Tibial nerve (tissue), 4 donors: Measurements from ENCODE around the gene PHF23. TPM values are rescaled to one million over a fixed set of nuclear protein-coding genes. Genes with fewer than 3 reads are reported as not detected.

Source experiments
- DNase-seq, 2 donors: peaks; one replicate each; pipeline ENCODE4 v3.0.0-alpha.2; 2019; ENCODE audit warnings: low spot score in 2 of 2
- H3K27ac ChIP-seq, 4 donors: fragments of 200-600 bp; sonication (generic) in 3 of 4; one replicate each; pipeline ENCODE4 v1.5.1; 2017 to 2019; ENCODE audit warnings: mild to moderate bottlenecking in 1 of 4
- H3K27me3 ChIP-seq, 2 donors: fragments of 200-600 bp; sonication (generic) in 1 of 2; one replicate each; pipeline versions ENCODE4 v1.5.1 to v1.6.0; 2017 to 2019
- H3K36me3 ChIP-seq, 3 donors: fragments of 200-600 bp; sonication (generic); one replicate each; pipeline ENCODE4 v1.5.1; 2018 to 2019
- H3K4me1 ChIP-seq, 4 donors: fragments of 200-600 bp; sonication (generic) in 3 of 4; one replicate each; pipeline ENCODE4 v1.5.1; 2017 to 2019
- H3K4me3 ChIP-seq, 4 donors: fragments of 200-600 bp; sonication (generic) in 3 of 4; one replicate each; pipeline ENCODE4 v1.5.1; 2017 to 2019; ENCODE audit warnings: mild to moderate bottlenecking in 1 of 4, moderate library complexity in 1 of 4
- H3K9me3 ChIP-seq, 4 donors: fragments of 200-600 bp; sonication (generic) in 3 of 4; one replicate each; pipeline ENCODE4 v1.5.1; 2017 to 2019
- EP300 ChIP-seq, 2 donors: sonication (generic); formaldehyde crosslinking; IDR thresholded peaks; one replicate each; pipeline ENCODE4 v1.6.1; 2017; ENCODE audit warnings: antibody characterized with exemption in 2 of 2, mild to moderate bottlenecking in 1 of 2
- POLR2A ChIP-seq, 2 donors: fragments of 450-650 bp; IDR thresholded peaks; one replicate each; pipeline ENCODE4 v1.6.1; 2017; ENCODE audit warnings: antibody characterized with exemption in 2 of 2, mild to moderate bottlenecking in 2 of 2, moderate library complexity in 2 of 2
- WGBS, 2 donors: methylation state at CpG; one replicate each; pipeline ENCODE4 v1.1.5; 2018; 5-methylcytosine and 5-hydroxymethylcytosine counted together
- total RNA-seq, 4 donors: library from RNA; depleted of rRNA; stranded (reverse); fragments of >200 nt; gene quantifications; one replicate each; pipeline ENCODE4 v1.1.0, GENCODE V29; 2016
- TF ChIP-seq, protein P1 (sequence below), 5 experiments: fragments of 200-600 bp in 3 of 5; fragments of 450-650 bp in 2 of 5; sonication (generic) in 3 of 5; IDR thresholded peaks; one replicate each; pipeline ENCODE4 v1.5.1; 2016 to 2019; ENCODE audit warnings: antibody characterized with exemption in 5 of 5, mild to moderate bottlenecking in 3 of 5, moderate library complexity in 2 of 5

Gene PHF23
- total RNA-seq: 10 to 100 TPM; 20.3 to 29.7 (median 23.3) TPM

DNA sequence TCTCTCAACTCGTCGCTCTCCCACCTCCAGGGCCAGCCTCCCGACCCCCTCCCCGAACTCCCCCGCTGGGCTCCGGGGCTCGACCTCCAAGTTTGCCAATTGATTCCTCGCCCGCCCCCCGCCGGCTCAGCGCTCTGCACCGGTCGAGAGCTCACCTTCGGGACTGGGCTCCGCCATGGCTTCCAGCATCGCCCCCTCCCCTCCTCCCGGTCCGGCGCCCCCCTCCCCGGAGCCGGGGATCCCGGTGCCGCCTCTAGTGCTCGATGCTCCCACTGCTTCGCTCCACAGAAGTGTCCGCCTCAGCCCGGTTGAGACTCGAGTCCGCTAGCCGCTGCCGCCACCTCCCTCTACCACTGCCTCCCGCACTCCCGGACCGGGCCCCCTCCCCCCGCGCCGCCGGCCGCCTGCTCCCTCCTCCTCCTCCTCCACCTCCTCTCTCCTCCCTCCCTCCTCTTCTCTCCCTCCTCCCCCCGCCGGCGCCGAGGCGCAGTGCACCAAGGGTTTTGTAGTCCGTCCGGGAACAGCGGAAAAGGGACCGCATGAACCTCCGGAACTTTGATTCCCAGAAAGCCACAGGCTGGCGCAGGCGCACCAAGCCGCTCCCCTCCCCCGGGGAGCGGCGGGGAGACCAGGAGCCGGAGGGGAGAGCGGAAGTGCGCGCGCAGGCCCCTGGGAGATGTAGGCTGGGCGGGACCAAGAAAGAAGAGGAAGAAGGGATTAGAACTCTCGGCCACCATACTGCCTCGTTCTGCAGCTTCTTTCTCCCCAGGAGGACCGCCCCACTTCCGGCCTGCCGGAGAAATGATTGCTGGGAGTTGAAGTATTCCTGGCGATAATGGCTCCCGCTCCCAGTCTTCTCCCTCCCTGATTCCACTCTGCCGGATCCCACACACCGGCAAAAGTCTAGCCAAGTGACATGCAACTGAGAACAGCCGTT is at the start of gene PHF23:
TSS of gene PHF23 (minus strand) at position 367 of the 937 bp plus-strand sequence. CDS start at position 189, 178 bp downstream.
- peak; percentile 98 for DNase-seq
- peaks cover 0 to 38% (median 0%) of the 10 kb centered on the region in 3 donors for H3K36me3 ChIP-seq
- WGBS, 2 donors: 1% methylated on average over 67 to 69 of the region's 72 CpGs
- peaks cover 3 to 64% (median 33%) of the 10 kb centered on the region in 4 donors for H3K4me1 ChIP-seq
- peak within 1 kb of the TSS; percentile 96 to 99 (median 98) for H3K27ac ChIP-seq
- no peaks in the 10 kb centered on the region for H3K9me3 ChIP-seq
- H3K27me3 ChIP-seq: no peaks in the 10 kb centered on the region
- peak within 1 kb of the TSS; percentile 64 to 99 (median 92) for H3K4me3 ChIP-seq
- peak; percentile 89 to 96 for TF ChIP-seq EP300 (IDR thresholded peaks at IDR 0.05)
- TF ChIP-seq POLR2A (IDR thresholded peaks at IDR 0.05): peak in 1 of 2 donors; percentile 67
- TF ChIP-seq, protein P1, sequence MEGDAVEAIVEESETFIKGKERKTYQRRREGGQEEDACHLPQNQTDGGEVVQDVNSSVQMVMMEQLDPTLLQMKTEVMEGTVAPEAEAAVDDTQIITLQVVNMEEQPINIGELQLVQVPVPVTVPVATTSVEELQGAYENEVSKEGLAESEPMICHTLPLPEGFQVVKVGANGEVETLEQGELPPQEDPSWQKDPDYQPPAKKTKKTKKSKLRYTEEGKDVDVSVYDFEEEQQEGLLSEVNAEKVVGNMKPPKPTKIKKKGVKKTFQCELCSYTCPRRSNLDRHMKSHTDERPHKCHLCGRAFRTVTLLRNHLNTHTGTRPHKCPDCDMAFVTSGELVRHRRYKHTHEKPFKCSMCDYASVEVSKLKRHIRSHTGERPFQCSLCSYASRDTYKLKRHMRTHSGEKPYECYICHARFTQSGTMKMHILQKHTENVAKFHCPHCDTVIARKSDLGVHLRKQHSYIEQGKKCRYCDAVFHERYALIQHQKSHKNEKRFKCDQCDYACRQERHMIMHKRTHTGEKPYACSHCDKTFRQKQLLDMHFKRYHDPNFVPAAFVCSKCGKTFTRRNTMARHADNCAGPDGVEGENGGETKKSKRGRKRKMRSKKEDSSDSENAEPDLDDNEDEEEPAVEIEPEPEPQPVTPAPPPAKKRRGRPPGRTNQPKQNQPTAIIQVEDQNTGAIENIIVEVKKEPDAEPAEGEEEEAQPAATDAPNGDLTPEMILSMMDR (IDR thresholded peaks at IDR 0.05): peak in 3 of 5 experiments; percentile 8 to 66 (median 60)

DNA sequence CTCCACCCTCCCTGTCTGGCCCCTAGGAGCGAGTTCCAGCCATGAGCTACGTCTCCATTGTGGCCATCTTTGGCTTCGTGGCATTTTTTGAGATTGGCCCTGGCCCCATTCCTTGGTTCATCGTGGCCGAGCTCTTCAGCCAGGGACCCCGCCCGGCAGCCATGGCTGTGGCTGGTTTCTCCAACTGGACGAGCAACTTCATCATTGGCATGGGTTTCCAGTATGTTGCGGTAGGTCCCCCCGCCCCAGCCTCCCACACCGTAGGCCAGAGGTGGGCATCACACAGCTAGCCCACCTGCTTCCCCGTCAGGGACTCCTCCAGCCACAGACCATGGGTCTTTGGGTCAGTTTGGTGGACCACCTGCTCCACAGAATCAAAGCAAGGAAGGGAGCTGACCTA is 46.4 kb upstream of the PHF23 start:
- peaks cover 0 to 21% (median 12%) of the 10 kb centered on the region in 4 donors for H3K4me1 ChIP-seq
- TF ChIP-seq EP300 (IDR thresholded peaks at IDR 0.05): no peak
- TF ChIP-seq, protein P1 (IDR thresholded peaks at IDR 0.05): no peak
- H3K36me3 ChIP-seq: no peaks in the 10 kb centered on the region
- H3K27ac ChIP-seq: no peak overlapping the region
- WGBS, 2 donors: 91 to 93% methylated on average over 12 of the region's 12 CpGs
- H3K27me3 ChIP-seq: peaks cover 0 to 62% of the 10 kb centered on the region in 2 donors
- no peaks in the 10 kb centered on the region for H3K9me3 ChIP-seq
- H3K4me3 ChIP-seq: no peak overlapping the region
- DNase-seq: no peak

DNA sequence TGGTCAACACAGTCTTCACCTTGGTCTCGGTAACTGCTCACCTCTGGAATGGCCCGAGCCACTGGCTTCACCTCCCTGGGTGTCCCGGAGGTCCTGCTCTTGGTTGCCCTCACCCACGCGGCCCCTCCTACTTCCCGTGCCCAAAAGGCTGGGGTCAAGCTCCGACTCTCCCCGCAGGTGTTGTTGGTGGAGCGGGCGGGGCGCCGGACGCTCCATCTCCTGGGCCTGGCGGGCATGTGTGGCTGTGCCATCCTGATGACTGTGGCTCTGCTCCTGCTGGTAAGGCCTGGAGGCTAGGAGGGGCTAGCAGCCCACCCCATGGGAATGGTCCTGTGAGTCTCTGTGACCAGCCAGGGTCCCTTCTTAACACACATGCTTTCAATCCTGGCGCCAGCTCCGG is 45.7 kb upstream of the PHF23 start:
- no peak for DNase-seq
- Histone ChIP-seq H3K9me3 (no peaks in the 10 kb centered on the region), H3K27ac (no peak overlapping the region), H3K36me3 (no peaks in the 10 kb centered on the region), H3K27me3 (peaks cover 0 to 54% of the 10 kb centered on the region in 2 donors), H3K4me1 (peaks cover 0 to 27% (median 13%) of the 10 kb centered on the region in 4 donors), H3K4me3 (no peak overlapping the region)
- WGBS, 2 donors: 88 to 96% methylated on average over 13 to 14 of the region's 16 CpGs
- no peak for TF ChIP-seq EP300 (IDR thresholded peaks at IDR 0.05)
- TF ChIP-seq POLR2A (IDR thresholded peaks at IDR 0.05): no peak
- TF ChIP-seq, protein P1 (IDR thresholded peaks at IDR 0.05): no peak

DNA sequence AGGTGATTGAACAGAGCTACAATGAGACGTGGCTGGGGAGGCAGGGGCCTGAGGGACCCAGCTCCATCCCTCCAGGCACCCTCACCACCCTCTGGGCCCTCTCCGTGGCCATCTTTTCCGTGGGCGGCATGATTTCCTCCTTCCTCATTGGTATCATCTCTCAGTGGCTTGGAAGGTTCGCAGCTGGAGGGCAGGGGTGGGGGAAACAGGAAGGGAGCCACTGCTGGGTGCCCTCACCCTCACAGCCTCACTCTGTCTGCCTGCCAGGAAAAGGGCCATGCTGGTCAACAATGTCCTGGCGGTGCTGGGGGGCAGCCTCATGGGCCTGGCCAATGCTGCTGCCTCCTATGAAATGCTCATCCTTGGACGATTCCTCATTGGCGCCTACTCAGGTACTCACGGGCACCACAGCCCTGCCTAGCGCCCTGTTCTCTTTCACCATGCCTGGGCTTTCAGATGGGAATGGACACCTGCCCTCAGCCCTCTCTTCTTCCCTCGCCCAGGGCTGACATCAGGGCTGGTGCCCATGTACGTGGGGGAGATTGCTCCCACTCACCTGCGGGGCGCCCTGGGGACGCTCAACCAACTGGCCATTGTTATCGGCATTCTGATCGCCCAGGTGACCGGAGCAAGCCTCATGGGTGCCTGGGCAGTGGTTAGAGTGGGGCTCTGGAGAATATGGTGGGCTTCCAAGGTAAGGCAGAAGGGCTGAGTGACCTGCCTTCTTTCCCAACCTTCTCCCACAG is 44.4 kb upstream of the PHF23 start:
- Histone ChIP-seq H3K27ac (no peak overlapping the region), H3K9me3 (no peaks in the 10 kb centered on the region), H3K4me3 (no peak overlapping the region), H3K36me3 (no peaks in the 10 kb centered on the region), H3K4me1 (peaks cover 0 to 27% (median 13%) of the 10 kb centered on the region in 4 donors), H3K27me3 (peaks cover 0 to 42% of the 10 kb centered on the region in 2 donors)
- no peak for DNase-seq
- 85% methylated on average over 18 of the region's 18 CpGs for WGBS, 2 donors
- TF ChIP-seq, protein P1 (IDR thresholded peaks at IDR 0.05): no peak
- TF ChIP-seq POLR2A (IDR thresholded peaks at IDR 0.05) (no peak), EP300 (IDR thresholded peaks at IDR 0.05) (no peak)
